GM21529 (cell line): ENCODE measurements around the gene PAM16.

ENCODE experiments used
- ATAC-seq: cut with Tn5 transposase; IDR thresholded peaks from one replicate; pipeline ENCODE4 v1.9.1; 2021; ENCODE audit not compliant: unreplicated experiment

The PAM16 gene

GRCh38 chr16:4306470-4307214 lies 44.5 kb downstream of the PAM16 start:
- ATAC-seq, result no peak

GRCh38 chr16:4303973-4304372 lies 47.1 kb downstream of the PAM16 start:
- no peak for ATAC-seq

GRCh38 chr16:4301968-4302367 lies 49.2 kb downstream of the PAM16 start:
- no peak for ATAC-seq

- ATAC-seq, result no peak
Observed at GRCh38 chr16:4301177-4301576, 49.9 kb downstream of the PAM16 start.

- no peak for ATAC-seq
Observed at GRCh38 chr16:4298761-4299522, 52.2 kb downstream of the PAM16 start.

- ATAC-seq, result no peak
Observed at GRCh38 chr16:4297480-4297879, 53.6 kb downstream of the PAM16 start.

GRCh38 chr16:4295581-4295980 lies 55.5 kb downstream of the PAM16 start:
- no peak for ATAC-seq

GRCh38 chr16:4293822-4294457 lies 57.2 kb downstream of the PAM16 start:
- ATAC-seq, result no peak

GRCh38 chr16:4293181-4293716 lies 57.9 kb downstream of the PAM16 start:
- ATAC-seq, result no peak

- no peak for ATAC-seq
Observed at GRCh38 chr16:4291699-4292098, 59.4 kb downstream of the PAM16 start.
